Liver (tissue), 9 donors: Measurements from ENCODE around the gene COPS7A. TPM values are rescaled to one million over a fixed set of nuclear protein-coding genes. Genes with fewer than 3 reads are reported as not detected.

Source experiments
- DNase-seq: peaks from one replicate; pipeline ENCODE4 v3.0.0-alpha.2; 2017; ENCODE audit warnings: low spot score
- H3K27ac ChIP-seq, 2 donors: one replicate each; pipeline ENCODE4 v1.7.0; 2013; ENCODE audit warnings: inconsistent platforms in 2 of 2, low read length in 2 of 2, control low read depth in 1 of 2, low read depth in 1 of 2, mild to moderate bottlenecking in 1 of 2
- H3K27me3 ChIP-seq, 4 donors: one replicate each; pipeline versions ENCODE4 v1.6.1 to v1.7.0; 2013; ENCODE audit warnings: low read length in 3 of 4, inconsistent platforms in 1 of 4, mild to moderate bottlenecking in 1 of 4, moderate library complexity in 1 of 4; ENCODE audit not compliant: control insufficient read depth in 4 of 4, insufficient read depth in 4 of 4
- H3K36me3 ChIP-seq, 4 donors: one replicate each; pipeline versions ENCODE4 v1.6.1 to v1.7.0; 2013; ENCODE audit warnings: low read length in 3 of 4, mild to moderate bottlenecking in 3 of 4, low read depth in 1 of 4, moderate library complexity in 1 of 4; ENCODE audit not compliant: control insufficient read depth in 4 of 4, insufficient read depth in 3 of 4
- H3K4me1 ChIP-seq, 4 donors: one replicate each; pipeline versions ENCODE4 v1.6.1 to v1.7.0; 2013; ENCODE audit warnings: low read length in 3 of 4, mild to moderate bottlenecking in 3 of 4, moderate library complexity in 1 of 4; ENCODE audit not compliant: control insufficient read depth in 4 of 4, insufficient read depth in 4 of 4
- H3K4me3 ChIP-seq, 3 donors: one replicate each; pipeline versions ENCODE4 v1.6.1 to v1.7.0; 2013; ENCODE audit warnings: low read length in 3 of 3, control low read depth in 1 of 3, low read depth in 1 of 3, mild to moderate bottlenecking in 1 of 3
- H3K9ac ChIP-seq, 2 donors: one replicate each; pipeline ENCODE4 v1.7.0; 2013; ENCODE audit warnings: low read length in 2 of 2, mild to moderate bottlenecking in 2 of 2, moderate library complexity in 2 of 2, control low read depth in 1 of 2, low read depth in 1 of 2
- H3K9me3 ChIP-seq, 4 donors: one replicate each; pipeline versions ENCODE4 v1.6.1 to v1.7.0; 2013; ENCODE audit warnings: low read length in 3 of 4; ENCODE audit not compliant: control insufficient read depth in 4 of 4
- CTCF ChIP-seq: fragments of 150-350 bp; IDR thresholded peaks from 2 replicates; pipeline ENCODE4 v1.5.1; 2017; ENCODE audit warnings: improper control_type of control experiment, low read depth, low read length; ENCODE audit not compliant: missing input control
- EGR1 ChIP-seq, 2 donors: IDR thresholded peaks; 2 replicates each; pipeline ENCODE4 v1.6.1; 2016 to 2018; ENCODE audit warnings: antibody characterized with exemption in 2 of 2, low read depth in 2 of 2
- FOXA1 ChIP-seq: IDR thresholded peaks from 2 replicates; pipeline ENCODE4 v1.6.1; 2016; ENCODE audit warnings: antibody characterized with exemption
- FOXA2 ChIP-seq: IDR thresholded peaks from 2 replicates; pipeline ENCODE4 v1.6.1; 2016; ENCODE audit warnings: antibody characterized with exemption
- GABPA ChIP-seq, 2 donors: IDR thresholded peaks in 1 of 2; conservative IDR thresholded peaks in 1 of 2; 2 replicates each; pipeline ENCODE4 v1.6.1; 2016; ENCODE audit warnings: antibody characterized with exemption in 2 of 2, mild to moderate bottlenecking in 1 of 2, moderate library complexity in 1 of 2
- HNF4A ChIP-seq, 2 donors: conservative IDR thresholded peaks; 2 replicates each; pipeline ENCODE4 v1.6.1; 2016; ENCODE audit warnings: antibody characterized with exemption in 2 of 2, mild to moderate bottlenecking in 2 of 2
- HNF4G ChIP-seq: IDR thresholded peaks from 2 replicates; pipeline ENCODE4 v1.6.1; 2016; ENCODE audit warnings: antibody characterized with exemption
- JUND ChIP-seq, 2 donors: IDR thresholded peaks; 2 replicates each; pipeline ENCODE4 v1.6.1; 2016; ENCODE audit warnings: antibody characterized with exemption in 2 of 2
- MAX ChIP-seq: IDR thresholded peaks from 2 replicates; pipeline ENCODE4 v1.6.1; 2016; ENCODE audit warnings: antibody characterized with exemption
- NR2F2 ChIP-seq: IDR thresholded peaks from 2 replicates; pipeline ENCODE4 v1.6.1; 2016; ENCODE audit warnings: antibody characterized with exemption
- RAD21 ChIP-seq, 2 donors: IDR thresholded peaks; 2 replicates each; pipeline ENCODE4 v1.6.1; 2016; ENCODE audit warnings: antibody characterized with exemption in 2 of 2, mild to moderate bottlenecking in 2 of 2
- RXRA ChIP-seq, 2 donors: IDR thresholded peaks; 2 replicates each; pipeline ENCODE4 v1.6.1; 2017 to 2018; ENCODE audit warnings: antibody characterized with exemption in 2 of 2, mild to moderate bottlenecking in 1 of 2
- SP1 ChIP-seq: IDR thresholded peaks from 2 replicates; pipeline ENCODE4 v1.6.1; 2018; ENCODE audit warnings: antibody characterized with exemption, mild to moderate bottlenecking
- TAF1 ChIP-seq: conservative IDR thresholded peaks from 2 replicates; pipeline ENCODE4 v1.6.1; 2016; ENCODE audit warnings: antibody characterized with exemption, mild to moderate bottlenecking
- YY1 ChIP-seq: IDR thresholded peaks from 2 replicates; pipeline ENCODE4 v1.6.1; 2016; ENCODE audit warnings: antibody characterized with exemption, mild to moderate bottlenecking
- ZBTB33 ChIP-seq: IDR thresholded peaks from 2 replicates; pipeline ENCODE4 v1.6.1; 2016; ENCODE audit warnings: antibody characterized with exemption
- WGBS: extraction: QIAGEN DNeasy Blood & Tissue Kit; methylation state at CpG from one replicate; pipeline ENCODE4 v1.1.7; 2013; 5-methylcytosine and 5-hydroxymethylcytosine counted together
- polyA plus RNA-seq, 2 donors: library from polyadenylated mRNA; stranded (reverse) in 1 of 2; unstranded in 1 of 2; fragments of 200-250 nt in 1 of 2; fragments of >200 nt in 1 of 2; fragmentation: Nextera tagmentation in 1 of 2; extraction: Ambion mirVana in 1 of 2; gene quantifications; one replicate each; pipeline versions ENCODE4 v1.2.1 to v1.2.3, GENCODE V29; 2013 to 2015
- total RNA-seq, 2 donors: library from RNA; depleted of rRNA; stranded (reverse); fragments of >200 nt; gene quantifications; one replicate each; pipeline ENCODE4 v1.2.3, GENCODE V29; 2014
- TF ChIP-seq, protein P1 (sequence below): IDR thresholded peaks from 2 replicates; pipeline ENCODE4 v1.6.1; 2016; ENCODE audit warnings: antibody characterized with exemption, mild to moderate bottlenecking
- TF ChIP-seq, protein P2 (sequence below): IDR thresholded peaks from 2 replicates; pipeline ENCODE4 v1.6.1; 2016; ENCODE audit warnings: antibody characterized with exemption
- donor health status: healthy.
- donor health status: healthy.
- donor health status: healthy.
- donor health status: healthy.
- donor health status: healthy.

The COPS7A gene
- total and polyA plus RNA-seq, 4 donors = 26.0 to 37.7 (median 32.4) TPM

- peak; percentile 82 for DNase-seq
- TF ChIP-seq CTCF (peak; percentile 64), MAX (no peak)
- no peaks in the 10 kb centered on the region for H3K27me3 ChIP-seq
- peaks cover 14 to 70% (median 49%) of the 10 kb centered on the region in 4 donors for H3K4me1 ChIP-seq
- peak overlapping the region; percentile 68 to 94 for H3K9ac ChIP-seq
- peaks cover 0 to 6% (median 4%) of the 10 kb centered on the region in 4 donors for H3K36me3 ChIP-seq
- H3K4me3 ChIP-seq = peak overlapping the region; percentile 84 to 97 (median 86)
- peak overlapping the region; percentile 88 to 93 for H3K27ac ChIP-seq
- no peaks in the 10 kb centered on the region for H3K9me3 ChIP-seq
- under 1% methylated on average over 88 of the region's 88 CpGs for WGBS
Measured at GRCh38 chr12:6766651-6767349, 43.0 kb downstream of the COPS7A start.

- no peaks in the 10 kb centered on the region for H3K27me3 ChIP-seq
- no peak for TF ChIP-seq FOXA2
- no peak for TF ChIP-seq GABPA (IDR thresholded peaks at IDR 0.05 in 1 of 2, conservative IDR thresholded peaks at IDR 0.05 in 1 of 2)
- TF ChIP-seq, protein P1, sequence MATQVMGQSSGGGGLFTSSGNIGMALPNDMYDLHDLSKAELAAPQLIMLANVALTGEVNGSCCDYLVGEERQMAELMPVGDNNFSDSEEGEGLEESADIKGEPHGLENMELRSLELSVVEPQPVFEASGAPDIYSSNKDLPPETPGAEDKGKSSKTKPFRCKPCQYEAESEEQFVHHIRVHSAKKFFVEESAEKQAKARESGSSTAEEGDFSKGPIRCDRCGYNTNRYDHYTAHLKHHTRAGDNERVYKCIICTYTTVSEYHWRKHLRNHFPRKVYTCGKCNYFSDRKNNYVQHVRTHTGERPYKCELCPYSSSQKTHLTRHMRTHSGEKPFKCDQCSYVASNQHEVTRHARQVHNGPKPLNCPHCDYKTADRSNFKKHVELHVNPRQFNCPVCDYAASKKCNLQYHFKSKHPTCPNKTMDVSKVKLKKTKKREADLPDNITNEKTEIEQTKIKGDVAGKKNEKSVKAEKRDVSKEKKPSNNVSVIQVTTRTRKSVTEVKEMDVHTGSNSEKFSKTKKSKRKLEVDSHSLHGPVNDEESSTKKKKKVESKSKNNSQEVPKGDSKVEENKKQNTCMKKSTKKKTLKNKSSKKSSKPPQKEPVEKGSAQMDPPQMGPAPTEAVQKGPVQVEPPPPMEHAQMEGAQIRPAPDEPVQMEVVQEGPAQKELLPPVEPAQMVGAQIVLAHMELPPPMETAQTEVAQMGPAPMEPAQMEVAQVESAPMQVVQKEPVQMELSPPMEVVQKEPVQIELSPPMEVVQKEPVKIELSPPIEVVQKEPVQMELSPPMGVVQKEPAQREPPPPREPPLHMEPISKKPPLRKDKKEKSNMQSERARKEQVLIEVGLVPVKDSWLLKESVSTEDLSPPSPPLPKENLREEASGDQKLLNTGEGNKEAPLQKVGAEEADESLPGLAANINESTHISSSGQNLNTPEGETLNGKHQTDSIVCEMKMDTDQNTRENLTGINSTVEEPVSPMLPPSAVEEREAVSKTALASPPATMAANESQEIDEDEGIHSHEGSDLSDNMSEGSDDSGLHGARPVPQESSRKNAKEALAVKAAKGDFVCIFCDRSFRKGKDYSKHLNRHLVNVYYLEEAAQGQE = peak; percentile 81
- TF ChIP-seq RXRA (IDR thresholded peaks at IDR 0.05) = peak; percentile 100
- TF ChIP-seq, protein P2, sequence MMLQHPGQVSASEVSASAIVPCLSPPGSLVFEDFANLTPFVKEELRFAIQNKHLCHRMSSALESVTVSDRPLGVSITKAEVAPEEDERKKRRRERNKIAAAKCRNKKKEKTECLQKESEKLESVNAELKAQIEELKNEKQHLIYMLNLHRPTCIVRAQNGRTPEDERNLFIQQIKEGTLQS = peak; percentile 59
- peak in 1 of 2 donors; percentile 53 for TF ChIP-seq EGR1 (IDR thresholded peaks at IDR 0.05; ENCODE audit: low read depth in 2 of 2)
- peak; percentile 72 to 73 for TF ChIP-seq JUND (IDR thresholded peaks at IDR 0.05)
- TF ChIP-seq NR2F2 = peak; percentile 89
- TF ChIP-seq RAD21 (IDR thresholded peaks at IDR 0.05) = peak; percentile 47 to 62
- peak; percentile 69 for TF ChIP-seq ZBTB33
- TF ChIP-seq SP1 = peak; percentile 96
- TF ChIP-seq TAF1 = peak; percentile 93
- peak; percentile 88 for TF ChIP-seq YY1
- TF ChIP-seq HNF4G = peak; percentile 91
- TF ChIP-seq MAX = peak; percentile 74
- peak; percentile 97 to 98 for TF ChIP-seq HNF4A (conservative IDR thresholded peaks at IDR 0.05)
- no peak for TF ChIP-seq CTCF
- peak; percentile 50 for TF ChIP-seq FOXA1
- peaks cover 0 to 6% (median 4%) of the 10 kb centered on the region in 4 donors for H3K36me3 ChIP-seq
- H3K27ac ChIP-seq = peak overlapping the region; percentile 88 to 93
- WGBS = 12% methylated on average over 44 of the region's 44 CpGs
- no peak for DNase-seq
- H3K9me3 ChIP-seq = no peaks in the 10 kb centered on the region
- peak overlapping the region; percentile 84 to 97 (median 86) for H3K4me3 ChIP-seq
- peaks cover 14 to 73% (median 50%) of the 10 kb centered on the region in 4 donors for H3K4me1 ChIP-seq
- peak overlapping the region; percentile 68 to 94 for H3K9ac ChIP-seq
Measured at GRCh38 chr12:6767353-6768319, 43.8 kb downstream of the COPS7A start.
